ENCODE measurements around the gene IL1RN. TPM values are rescaled to one million over a fixed set of nuclear protein-coding genes. Genes with fewer than 3 reads are reported as not detected.
A peak's percentile ranks its signal among the peaks of the same experiment; 100 is the strongest.

The IL1RN gene, protein sequence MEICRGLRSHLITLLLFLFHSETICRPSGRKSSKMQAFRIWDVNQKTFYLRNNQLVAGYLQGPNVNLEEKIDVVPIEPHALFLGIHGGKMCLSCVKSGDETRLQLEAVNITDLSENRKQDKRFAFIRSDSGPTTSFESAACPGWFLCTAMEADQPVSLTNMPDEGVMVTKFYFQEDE
- total RNA-seq: 100 to 1,000 TPM; 129 to 147 (median 135) TPM

DNA sequence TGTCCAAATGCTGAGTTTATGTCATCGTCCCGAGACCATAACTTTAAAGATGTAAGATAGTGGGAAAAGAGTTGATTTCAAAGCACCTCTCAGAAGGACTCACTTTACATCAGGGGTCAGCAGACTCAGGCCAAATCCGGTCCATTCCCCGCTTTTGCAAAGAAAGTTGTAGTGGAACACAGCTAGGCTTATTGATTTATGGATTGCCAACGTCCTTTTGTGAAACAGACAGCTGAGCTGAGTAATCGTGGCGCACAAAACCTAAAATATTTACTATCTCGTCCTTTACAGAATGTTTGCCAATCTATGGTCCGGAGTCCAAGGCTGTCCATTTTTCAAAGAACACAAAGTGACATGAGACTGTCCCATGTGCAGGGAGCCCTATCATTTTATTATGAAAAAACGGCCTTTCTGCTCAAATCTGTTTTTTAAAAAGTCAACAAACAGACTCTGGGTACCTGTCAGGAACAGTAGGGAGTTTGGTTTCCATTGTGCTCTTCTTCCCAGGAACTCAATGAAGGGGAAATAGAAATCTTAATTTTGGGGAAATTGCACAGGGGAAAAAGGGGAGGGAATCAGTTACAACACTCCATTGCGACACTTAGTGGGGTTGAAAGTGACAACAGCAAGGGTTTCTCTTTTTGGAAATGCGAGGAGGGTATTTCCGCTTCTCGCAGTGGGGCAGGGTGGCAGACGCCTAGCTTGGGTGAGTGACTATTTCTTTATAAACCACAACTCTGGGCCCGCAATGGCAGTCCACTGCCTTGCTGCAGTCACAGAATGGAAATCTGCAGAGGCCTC is at the start of gene IL1RN:
TSS of gene IL1RN (plus strand) at position 754 of the 801 bp plus-strand sequence. CDS start at position 781, 27 bp downstream.
- TF ChIP-seq, protein P1, sequence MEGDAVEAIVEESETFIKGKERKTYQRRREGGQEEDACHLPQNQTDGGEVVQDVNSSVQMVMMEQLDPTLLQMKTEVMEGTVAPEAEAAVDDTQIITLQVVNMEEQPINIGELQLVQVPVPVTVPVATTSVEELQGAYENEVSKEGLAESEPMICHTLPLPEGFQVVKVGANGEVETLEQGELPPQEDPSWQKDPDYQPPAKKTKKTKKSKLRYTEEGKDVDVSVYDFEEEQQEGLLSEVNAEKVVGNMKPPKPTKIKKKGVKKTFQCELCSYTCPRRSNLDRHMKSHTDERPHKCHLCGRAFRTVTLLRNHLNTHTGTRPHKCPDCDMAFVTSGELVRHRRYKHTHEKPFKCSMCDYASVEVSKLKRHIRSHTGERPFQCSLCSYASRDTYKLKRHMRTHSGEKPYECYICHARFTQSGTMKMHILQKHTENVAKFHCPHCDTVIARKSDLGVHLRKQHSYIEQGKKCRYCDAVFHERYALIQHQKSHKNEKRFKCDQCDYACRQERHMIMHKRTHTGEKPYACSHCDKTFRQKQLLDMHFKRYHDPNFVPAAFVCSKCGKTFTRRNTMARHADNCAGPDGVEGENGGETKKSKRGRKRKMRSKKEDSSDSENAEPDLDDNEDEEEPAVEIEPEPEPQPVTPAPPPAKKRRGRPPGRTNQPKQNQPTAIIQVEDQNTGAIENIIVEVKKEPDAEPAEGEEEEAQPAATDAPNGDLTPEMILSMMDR (IDR thresholded peaks at IDR 0.05): no peak
- TF ChIP-seq POLR2A (IDR thresholded peaks at IDR 0.05) (no peak), EP300 (IDR thresholded peaks at IDR 0.05) (no peak), POLR2AphosphoS5 (IDR thresholded peaks at IDR 0.05) (no peak)
- WGBS: 82% methylated on average over 16 of the region's 16 CpGs
- H3K27ac ChIP-seq: no peak within 1 kb of the TSS
- H3K4me3 ChIP-seq: no peak within 1 kb of the TSS
- H3K4me1 ChIP-seq: peaks cover 23% of the 10 kb centered on the region
- peaks cover 18% of the 10 kb centered on the region for H3K36me3 ChIP-seq
- no peaks in the 10 kb centered on the region for H3K27me3 ChIP-seq
- DNase-seq (ENCODE audit: low spot score in 2 of 2): no peak
- H3K9me3 ChIP-seq: no peaks in the 10 kb centered on the region

DNA sequence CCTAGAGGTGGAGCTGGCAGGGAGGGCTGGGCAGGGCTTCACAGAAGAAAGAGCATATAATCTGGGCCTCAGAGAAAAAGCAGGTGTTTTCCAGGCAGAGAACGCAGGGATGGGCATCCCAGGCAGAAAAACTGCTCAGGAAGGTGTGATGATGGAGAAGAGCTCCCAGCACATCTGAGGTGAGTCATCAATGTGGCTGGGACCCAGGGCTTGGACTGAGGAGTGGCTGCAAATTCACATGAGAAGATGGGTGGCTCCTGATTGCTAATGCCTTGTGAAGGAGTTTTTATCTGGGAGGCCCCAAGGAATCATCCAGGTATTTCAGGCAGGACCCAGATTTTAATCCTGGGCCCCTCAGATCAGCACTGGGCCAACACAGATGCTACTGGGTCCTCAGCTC is 49.5 kb upstream of the IL1RN start:
- TF ChIP-seq POLR2A (IDR thresholded peaks at IDR 0.05): no peak
- TF ChIP-seq, protein P1 (IDR thresholded peaks at IDR 0.05): no peak
- TF ChIP-seq POLR2AphosphoS5 (IDR thresholded peaks at IDR 0.05): no peak
- TF ChIP-seq EP300 (IDR thresholded peaks at IDR 0.05): no peak
- H3K27ac ChIP-seq: peak overlapping the region; percentile 20
- H3K4me1 ChIP-seq: peaks cover 17% of the 10 kb centered on the region
- H3K4me3 ChIP-seq: no peak overlapping the region
- 23% methylated on average over 1 of the region's 1 CpG for WGBS
- no peaks in the 10 kb centered on the region for H3K9me3 ChIP-seq
- H3K36me3 ChIP-seq: no peaks in the 10 kb centered on the region
- no peak for DNase-seq (ENCODE audit: low spot score in 2 of 2)
- H3K27me3 ChIP-seq: no peaks in the 10 kb centered on the region

DNA sequence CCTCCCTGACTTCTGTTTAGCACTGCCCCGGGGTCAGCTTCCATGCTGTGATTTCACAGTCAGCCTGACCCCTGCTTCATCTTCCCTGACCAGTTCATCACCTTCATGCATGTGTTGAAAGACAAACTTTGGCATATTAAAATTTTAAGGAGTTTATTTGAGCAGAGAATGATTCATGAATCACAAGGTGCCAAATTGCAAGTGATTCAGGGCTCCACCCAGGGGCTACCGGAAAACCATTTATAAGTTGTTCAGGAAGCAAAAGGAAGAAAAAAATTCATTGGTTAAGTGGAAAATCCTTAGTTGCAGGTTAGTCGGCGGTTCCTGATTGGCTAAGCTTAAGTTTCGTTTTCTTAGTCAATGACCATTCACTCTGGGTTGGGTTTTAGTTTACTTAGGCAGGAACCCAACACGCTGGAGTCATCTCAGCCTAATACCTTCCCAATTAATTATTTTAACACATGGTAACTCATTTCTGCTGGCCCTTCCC is 49.0 kb upstream of the IL1RN start:
- 35% methylated on average over 6 of the region's 6 CpGs for WGBS
- no peak for DNase-seq (ENCODE audit: low spot score in 2 of 2)
- Histone ChIP-seq H3K4me1 (peaks cover 17% of the 10 kb centered on the region), H3K27ac (peak overlapping the region; percentile 20), H3K9me3 (no peaks in the 10 kb centered on the region), H3K27me3 (no peaks in the 10 kb centered on the region), H3K4me3 (no peak overlapping the region), H3K36me3 (no peaks in the 10 kb centered on the region)
- TF ChIP-seq, protein P1 (IDR thresholded peaks at IDR 0.05): no peak
- TF ChIP-seq EP300 (IDR thresholded peaks at IDR 0.05) (no peak), POLR2A (IDR thresholded peaks at IDR 0.05) (no peak), POLR2AphosphoS5 (IDR thresholded peaks at IDR 0.05) (no peak)

DNA sequence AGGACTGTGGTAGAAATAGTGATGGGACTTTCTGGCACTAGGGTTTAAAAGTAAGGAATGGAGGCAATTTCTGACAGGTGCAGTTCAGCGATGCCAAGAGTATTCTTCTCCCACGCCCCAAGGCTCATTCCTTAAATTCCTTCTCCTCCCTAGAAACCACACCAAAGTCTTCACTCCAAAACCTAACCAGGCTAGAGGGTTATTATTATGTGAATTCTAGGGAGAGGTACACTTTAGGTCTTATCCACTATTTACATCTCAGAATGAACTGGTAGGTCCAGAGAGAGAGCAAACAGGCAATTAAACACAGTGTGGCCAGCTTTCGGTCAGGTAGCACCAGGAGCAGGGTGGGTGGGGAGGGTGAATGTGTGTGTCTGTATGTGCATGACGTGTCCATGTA is 48.3 kb upstream of the IL1RN start:
- TF ChIP-seq POLR2AphosphoS5 (IDR thresholded peaks at IDR 0.05): no peak
- TF ChIP-seq, protein P1 (IDR thresholded peaks at IDR 0.05): no peak
- TF ChIP-seq POLR2A (IDR thresholded peaks at IDR 0.05): no peak
- TF ChIP-seq EP300 (IDR thresholded peaks at IDR 0.05): no peak
- peak overlapping the region; percentile 20 for H3K27ac ChIP-seq
- H3K4me3 ChIP-seq: no peak overlapping the region
- H3K9me3 ChIP-seq: no peaks in the 10 kb centered on the region
- no peaks in the 10 kb centered on the region for H3K36me3 ChIP-seq
- H3K4me1 ChIP-seq: peaks cover 17% of the 10 kb centered on the region
- no peaks in the 10 kb centered on the region for H3K27me3 ChIP-seq
- 52% methylated on average over 4 of the region's 4 CpGs for WGBS
- DNase-seq (ENCODE audit: low spot score in 2 of 2): no peak

DNA sequence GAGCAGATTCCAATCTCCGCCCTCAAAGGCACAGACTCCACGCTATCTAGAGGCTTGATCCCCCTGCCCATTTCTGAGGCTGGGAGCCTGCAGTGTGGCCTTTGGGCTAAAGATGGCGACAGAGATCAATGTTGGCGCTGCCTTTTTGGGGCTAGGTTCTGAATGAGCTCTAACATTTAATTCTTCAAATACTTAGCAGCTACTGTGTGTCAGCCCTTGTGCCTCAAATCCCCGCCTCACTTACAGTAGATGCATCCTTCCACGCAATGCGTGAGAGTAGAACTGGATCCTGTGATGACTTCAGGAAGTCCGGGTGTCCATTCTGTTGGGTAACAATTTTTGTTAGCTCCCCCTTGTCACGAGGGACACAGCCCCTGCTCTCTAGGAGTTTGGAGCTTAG is 47.3 kb upstream of the IL1RN start:
- no peak for TF ChIP-seq POLR2A (IDR thresholded peaks at IDR 0.05)
- TF ChIP-seq, protein P1 (IDR thresholded peaks at IDR 0.05): peak; percentile 41 to 62
- Histone ChIP-seq H3K27me3 (no peaks in the 10 kb centered on the region), H3K27ac (no peak overlapping the region), H3K4me1 (peaks cover 22% of the 10 kb centered on the region), H3K36me3 (no peaks in the 10 kb centered on the region), H3K9me3 (no peaks in the 10 kb centered on the region), H3K4me3 (no peak overlapping the region)
- DNase-seq (ENCODE audit: low spot score in 2 of 2): no peak
- WGBS: 36% methylated on average over 7 of the region's 9 CpGs

Data from suprapubic skin (tissue), 4 donors.